Lung (tissue), 12 donors: ENCODE measurements around the gene GORASP1. TPM values are rescaled to one million over a fixed set of nuclear protein-coding genes. Genes with fewer than 3 reads are reported as not detected.

Source experiments
- ATAC-seq: fragments of 200-7000 bp; cut with Tn5 transposase; one replicate; pipeline ENCODE4 v1.9.1; 2020; ENCODE audit warnings: moderate number of reproducible peaks; ENCODE audit not compliant: insufficient read depth, low FRiP score
- DNase-seq, 3 donors: peaks; one replicate each; pipeline ENCODE4 v3.0.0-alpha.2; 2013 to 2017
- H3K27ac ChIP-seq, 2 donors: one replicate each; pipeline ENCODE4 v1.5.1; 2013; ENCODE audit warnings: mild to moderate bottlenecking in 2 of 2, moderate library complexity in 2 of 2, control low read depth in 1 of 2, inconsistent platforms in 1 of 2, low read depth in 1 of 2, low read length in 1 of 2
- H3K27me3 ChIP-seq, 3 donors: one replicate each; pipeline ENCODE4 v1.5.1; 2013; ENCODE audit warnings: low read length in 2 of 3; ENCODE audit not compliant: control insufficient read depth in 3 of 3, insufficient read depth in 3 of 3
- H3K36me3 ChIP-seq, 4 donors: one replicate each; pipeline ENCODE4 v1.5.1; 2013; ENCODE audit warnings: low read length in 4 of 4, mild to moderate bottlenecking in 1 of 4, moderate library complexity in 1 of 4; ENCODE audit not compliant: control insufficient read depth in 4 of 4, insufficient read depth in 4 of 4
- H3K4me1 ChIP-seq, 5 donors: one replicate each; pipeline ENCODE4 v1.5.1; 2013; ENCODE audit warnings: low read length in 5 of 5, mild to moderate bottlenecking in 2 of 5, moderate library complexity in 1 of 5; ENCODE audit not compliant: control insufficient read depth in 5 of 5, insufficient read depth in 5 of 5
- H3K4me3 ChIP-seq: one replicate; pipeline ENCODE4 v1.5.1; 2013; ENCODE audit warnings: mild to moderate bottlenecking, control low read depth, moderate library complexity
- H3K9ac ChIP-seq, 2 donors: one replicate each; pipeline ENCODE4 v1.5.1; 2013; ENCODE audit warnings: low read length in 2 of 2, control low read depth in 1 of 2; ENCODE audit not compliant: insufficient read depth in 1 of 2
- H3K9me3 ChIP-seq, 4 donors: one replicate each; pipeline ENCODE4 v1.5.1; 2013; ENCODE audit warnings: low read length in 3 of 4, mild to moderate bottlenecking in 1 of 4, moderate library complexity in 1 of 4; ENCODE audit not compliant: control insufficient read depth in 4 of 4, insufficient read depth in 3 of 4
- CTCF ChIP-seq: IDR thresholded peaks from 2 replicates; pipeline ENCODE4 v1.5.1; 2012; ENCODE audit warnings: mild to moderate bottlenecking; ENCODE audit errors: control extremely low read depth, extremely low read depth
- WGBS, 2 donors: extraction: QIAGEN DNeasy Blood & Tissue Kit; methylation state at CpG; one replicate each; pipeline ENCODE4 v1.1.7; 2013; 5-methylcytosine and 5-hydroxymethylcytosine counted together
- polyA plus RNA-seq, 2 donors: library from polyadenylated mRNA; stranded (reverse); fragments of 200-250 nt; gene quantifications; one replicate each; pipeline ENCODE4 v1.2.1, GENCODE V29; 2013
- total RNA-seq, 2 donors: library from RNA; depleted of rRNA in 1 of 2; stranded (reverse); fragments of >200 nt in 1 of 2; gene quantifications; one replicate each; pipeline ENCODE4 v1.2.1, GENCODE V29; 2014 to 2021
- donor health status: control.
- donor health status: control.
- donor health status: Bipolar disorder and iron deficiency.
- donor health status: healthy.
- donor health status: DM: yes; HTN: yes; CAD: no.

Gene GORASP1
- total and polyA plus RNA-seq, 4 donors: 28.7 to 71.1 (median 48.5) TPM

- no peaks in the 10 kb centered on the region for H3K9me3 ChIP-seq
- no peaks in the 10 kb centered on the region for H3K36me3 ChIP-seq
- no peak for TF ChIP-seq CTCF
- H3K4me3 ChIP-seq: peak overlapping the region; percentile 23
- peaks cover 0 to 48% (median 19%) of the 10 kb centered on the region in 5 donors for H3K4me1 ChIP-seq
- peak overlapping the region; percentile 72 to 93 for H3K27ac ChIP-seq
- no peak overlapping the region for H3K9ac ChIP-seq
- ATAC-seq (no peak), DNase-seq (no peak)
- no peaks in the 10 kb centered on the region for H3K27me3 ChIP-seq
- 29 to 48% methylated on average over 9 of the region's 9 CpGs for WGBS, 2 donors
These were observed 46.5 kb upstream of the GORASP1 start for GRCh38 chr3:39153977-39154279.

GRCh38 chr3:39150803-39151631 lies 43.6 kb upstream of the GORASP1 start:
- DNase-seq: peak; percentile 92 to 96 (median 93)
- Histone ChIP-seq H3K27me3 (no peaks in the 10 kb centered on the region), H3K9ac (peak overlapping the region in 1 of 2 donors; percentile 86), H3K4me1 (peaks cover 21 to 71% (median 46%) of the 10 kb centered on the region in 5 donors), H3K36me3 (peaks cover 0 to 6% (median 1%) of the 10 kb centered on the region in 4 donors), H3K27ac (peak overlapping the region; percentile 98 to 100), H3K9me3 (no peaks in the 10 kb centered on the region), H3K4me3 (peak overlapping the region; percentile 85)
- peak; percentile 2 for ATAC-seq
- no peak for TF ChIP-seq CTCF
- WGBS, 2 donors: 22 to 48% methylated on average over 9 of the region's 9 CpGs

- TF ChIP-seq CTCF: no peak
- no peak for ATAC-seq
- Histone ChIP-seq H3K36me3 (peaks cover 0 to 9% (median 4%) of the 10 kb centered on the region in 4 donors), H3K4me3 (no peak overlapping the region), H3K9me3 (no peaks in the 10 kb centered on the region), H3K4me1 (peaks cover 21 to 71% (median 47%) of the 10 kb centered on the region in 5 donors), H3K9ac (peak overlapping the region in 1 of 2 donors; percentile 86), H3K27me3 (no peaks in the 10 kb centered on the region), H3K27ac (peak overlapping the region; percentile 98 to 100)
- peak in 1 of 3 donors; percentile 29 for DNase-seq
- WGBS, 2 donors: 37 to 38% methylated on average over 5 of the region's 5 CpGs
These were observed 42.8 kb upstream of the GORASP1 start for GRCh38 chr3:39150148-39150802.
